K562 (cell line): ENCODE results near the gene IRX3. TPM values are rescaled to one million over a fixed set of nuclear protein-coding genes. Genes with fewer than 3 reads are reported as not detected.

Experiments
- ATAC-seq: fragments of 200-7000 bp; cut with Tn5 transposase; 3 replicates; pipeline ENCODE4 v1.9.1; 2020; ENCODE audit warnings: moderate library complexity
- BruUV-seq: library from RNA; stranded (reverse); fragments of 400-500 nt; replicated peaks from 2 replicates; lab custom pipeline; 2021; lab: Mats Ljungman, UMichigan
- CTCF ChIA-PET: fragments of 300-600 bp; formaldehyde crosslinking; extraction: SDS; loops from one replicate; lab custom pipeline; 2021; ENCODE audit warnings: low intra/inter-chr PET ratio; lab: Yijun Ruan, JAX
- POLR2A ChIA-PET: fragments of 300-600, 350-650 bp; sonication (Branson Sonifier 250); formaldehyde crosslinking; extraction: SDS; loops from one replicate; lab custom pipeline; 2021; ENCODE audit warnings: antibody characterized with exemption, inconsistent platforms; lab: Yijun Ruan, JAX
- DNase-seq, 4 experiments: peaks; one replicate each; pipeline versions ENCODE4 v3.0.0 to v3.0.0-alpha.2; 2011 to 2018; ENCODE audit warnings: low spot score in 3 of 4, mixed read lengths in 3 of 4; ENCODE audit errors: extremely low read depth in 1 of 4
- FAIRE-seq: peaks from 2 replicates; lab custom pipeline; 2011; peaks lifted over from hg19 to GRCh38; lab: Jason Lieb, UNC
- H2AFZ ChIP-seq: 2 replicates; pipeline ENCODE4 v1.6.0; 2011; ENCODE audit warnings: low read depth, low read length, control low read depth, inconsistent platforms
- H3K27ac ChIP-seq: fragments of 200-600 bp; 3 replicates; pipeline ENCODE4 v1.8.0; 2011; ENCODE audit warnings: low read depth, mild to moderate bottlenecking, control low read depth, inconsistent platforms, low read length, moderate library complexity, mixed read lengths; ENCODE audit errors: extremely low read depth
- H3K27me3 ChIP-seq, 2 experiments: fragments of 300-600 bp in 1 of 2; 2 replicates in 1 of 2; 3 replicates in 1 of 2; pipeline versions ENCODE4 v1.6.0 to v1.8.0; 2011; ENCODE audit warnings: inconsistent platforms in 2 of 2, low read length in 2 of 2, mild to moderate bottlenecking in 1 of 2, mixed read lengths in 1 of 2, moderate library complexity in 1 of 2; ENCODE audit not compliant: control insufficient read depth in 2 of 2, insufficient read depth in 2 of 2
- H3K36me3 ChIP-seq: fragments of 300-600 bp; 3 replicates; pipeline ENCODE4 v1.8.0; 2011; ENCODE audit warnings: mild to moderate bottlenecking, low read length, inconsistent platforms; ENCODE audit not compliant: control insufficient read depth, insufficient read depth
- H3K4me1 ChIP-seq, 2 experiments: fragments of 200-600 bp in 1 of 2; replicated peaks in 1 of 2; 2 replicates in 1 of 2; 3 replicates in 1 of 2; pipeline versions ENCODE4 v1.5.1 to v1.8.0; 2011; ENCODE audit warnings: inconsistent platforms in 2 of 2, low read length in 2 of 2, mild to moderate bottlenecking in 1 of 2, mixed read lengths in 1 of 2, moderate library complexity in 1 of 2; ENCODE audit not compliant: control insufficient read depth in 2 of 2, insufficient read depth in 2 of 2
- H3K4me2 ChIP-seq: 2 replicates; pipeline ENCODE4 v1.6.1; 2011; ENCODE audit warnings: low read length, control low read depth, inconsistent platforms, mixed read lengths; ENCODE audit not compliant: insufficient read depth
- H3K4me3 ChIP-seq: fragments of 200-600 bp; sonication (generic), shearing (Covaris generic); 2 replicates; pipeline ENCODE4 v1.5.1; 2016; ENCODE audit warnings: control low read depth, inconsistent platforms
- H3K79me2 ChIP-seq: fragments of 200-600 bp; 3 replicates; pipeline ENCODE4 v1.8.0; 2011; ENCODE audit warnings: low read length, inconsistent platforms; ENCODE audit not compliant: control insufficient read depth, insufficient read depth
- H3K9ac ChIP-seq, 2 experiments: 2 replicates each; pipeline versions ENCODE4 v1.6.0 to v1.6.1; 2011; ENCODE audit warnings: low read depth in 2 of 2, low read length in 2 of 2, control low read depth in 1 of 2, inconsistent platforms in 1 of 2, mild to moderate bottlenecking in 1 of 2, mixed read lengths in 1 of 2; ENCODE audit not compliant: insufficient read depth in 1 of 2
- H3K9me1 ChIP-seq: one replicate; pipeline ENCODE4 v1.6.0; 2011; ENCODE audit warnings: inconsistent platforms, mild to moderate bottlenecking, low read length, moderate library complexity; ENCODE audit not compliant: control insufficient read depth, insufficient read depth
- H3K9me3 ChIP-seq: replicated peaks from 2 replicates; pipeline ENCODE4 v1.5.1; 2011; ENCODE audit warnings: low read depth, low read length, inconsistent platforms; ENCODE audit not compliant: control insufficient read depth, insufficient read depth
- H4K20me1 ChIP-seq: replicated peaks from 2 replicates; pipeline ENCODE4 v1.6.1; 2011; ENCODE audit warnings: low read length, inconsistent platforms, mixed read lengths; ENCODE audit not compliant: control insufficient read depth, insufficient read depth
- ARHGAP35 ChIP-seq: fragments of 450-650 bp; IDR thresholded peaks from 2 replicates; pipeline ENCODE4 v1.6.1; 2018; ENCODE audit not compliant: partially characterized antibody
- ARID1B ChIP-seq: fragments of 450-650 bp; IDR thresholded peaks from 2 replicates; pipeline ENCODE4 v1.6.1; 2016; ENCODE audit warnings: antibody characterized with exemption, mild to moderate bottlenecking, inconsistent platforms
- ESRRA ChIP-seq: fragments of 450-650 bp; IDR thresholded peaks from 2 replicates; pipeline ENCODE4 v1.6.1; 2014; ENCODE audit warnings: low read depth, mild to moderate bottlenecking, moderate library complexity, borderline replicate concordance
- HDAC8 ChIP-seq: fragments of 450-650 bp; IDR thresholded peaks from 2 replicates; pipeline ENCODE4 v1.6.1; 2016; ENCODE audit warnings: mild to moderate bottlenecking, missing genetic modification characterization, moderate library complexity, missing compliant biosample characterization
- KDM1A ChIP-seq, 2 experiments: fragments of 450-650 bp; IDR thresholded peaks; 2 replicates each; pipeline ENCODE4 v1.6.1; 2016; ENCODE audit warnings: mild to moderate bottlenecking in 2 of 2
- MYBL2 ChIP-seq, 2 experiments: fragments of 450-650 bp in 1 of 2; sonication (generic) in 1 of 2; formaldehyde crosslinking in 1 of 2; IDR thresholded peaks; 2 replicates each; pipeline versions ENCODE4 v1.6.1 to v1.8.1; 2017 to 2022; ENCODE audit warnings: borderline replicate concordance in 1 of 2, inconsistent platforms in 1 of 2, low read depth in 1 of 2, mild to moderate bottlenecking in 1 of 2, missing genetic modification reagents in 1 of 2, moderate library complexity in 1 of 2
- PHF8 ChIP-seq: fragments of 200-600 bp; sonication (generic); IDR thresholded peaks from 2 replicates; pipeline ENCODE4 v1.6.1; 2012; ENCODE audit warnings: mixed run types, mild to moderate bottlenecking, inconsistent platforms, low read length, moderate library complexity, borderline replicate concordance
- RBM14 ChIP-seq: fragments of 200-400 bp; formaldehyde crosslinking; IDR thresholded peaks from 2 replicates; pipeline ENCODE4 v1.6.1; 2018; ENCODE audit warnings: low read depth, mild to moderate bottlenecking, low read length, moderate library complexity, borderline replicate concordance; ENCODE audit not compliant: insufficient read depth
- RBM22 ChIP-seq: fragments of 200-400 bp; formaldehyde crosslinking; IDR thresholded peaks from 2 replicates; pipeline ENCODE4 v1.6.1; 2018; ENCODE audit warnings: low read length, low read depth; ENCODE audit not compliant: poor library complexity, severe bottlenecking
- SP2 ChIP-seq: IDR thresholded peaks from 2 replicates; pipeline ENCODE4 v1.6.1; 2011; ENCODE audit warnings: mild to moderate bottlenecking, low read depth, low read length, moderate library complexity; ENCODE audit not compliant: poor library complexity, severe bottlenecking; ENCODE audit errors: extremely low read depth
- TEAD4 ChIP-seq, 2 experiments: sonication (generic) in 1 of 2; formaldehyde crosslinking in 1 of 2; IDR thresholded peaks; 2 replicates each; pipeline versions ENCODE4 v1.6.1 to v1.8.0; 2012 to 2022; ENCODE audit warnings: borderline replicate concordance in 1 of 2, inconsistent platforms in 1 of 2, low read length in 1 of 2, mild to moderate bottlenecking in 1 of 2, missing genetic modification reagents in 1 of 2
- ZNF121 ChIP-seq: sonication (generic); formaldehyde crosslinking; conservative IDR thresholded peaks from 2 replicates; pipeline ENCODE4 v1.8.0; 2022; ENCODE audit warnings: missing genetic modification reagents
- ZNF165 ChIP-seq: fragments of 250-450 bp; sonication (Bioruptor Pico); IDR thresholded peaks from 2 replicates; pipeline ENCODE4 v1.4.0; 2020; ENCODE audit warnings: borderline replicate concordance
- ZNF212 ChIP-seq: fragments of 450-650 bp; formaldehyde crosslinking; IDR thresholded peaks from 2 replicates; pipeline ENCODE4 v1.4.0; 2020; ENCODE audit warnings: mild to moderate bottlenecking
- ZNF3 ChIP-seq: fragments of 250-450 bp; sonication (Bioruptor Pico); IDR thresholded peaks from 2 replicates; pipeline ENCODE4 v1.5.0; 2021; ENCODE audit warnings: mild to moderate bottlenecking, moderate library complexity
- ZNF41 ChIP-seq: fragments of 250-450 bp; sonication (Bioruptor Pico); conservative IDR thresholded peaks from 2 replicates; pipeline ENCODE4 v1.4.0; 2020; ENCODE audit warnings: mild to moderate bottlenecking
- ZNF436 ChIP-seq: fragments of 250-450, 450-650 bp; sonication (Bioruptor Pico); formaldehyde crosslinking; IDR thresholded peaks from 2 replicates; pipeline ENCODE4 v1.7.0; 2020; ENCODE audit warnings: mild to moderate bottlenecking
- ZNF445 ChIP-seq: fragments of 250-450 bp; sonication (Bioruptor Pico); IDR thresholded peaks from 2 replicates; pipeline ENCODE4 v1.4.0; 2020; ENCODE audit warnings: low read depth, mild to moderate bottlenecking, moderate library complexity
- WGBS: fragments of 100-300 bp; shearing (Covaris generic); methylation state at CpG from one replicate; pipeline ENCODE4 v1.1.6; 2016; ENCODE audit warnings: low coverage, mixed read lengths; ENCODE audit not compliant: insufficient coverage; ENCODE audit errors: missing lambda C conversion rate; 5-methylcytosine and 5-hydroxymethylcytosine counted together
- in situ Hi-C: fragments of 300-500 bp; cut with MboI; formaldehyde crosslinking; loops from 4 replicates; pipeline ENCODE4 v1.15.0; 2018; ENCODE audit warnings: inconsistent platforms, mixed read lengths
- intact Hi-C: fragments of 100-400 bp; cut with micrococcal nuclease; formaldehyde crosslinking; loops from 2 replicates; pipeline ENCODE4 v1.14.2; 2022
- polyA plus RNA-seq, 8 experiments: library from polyadenylated mRNA; depleted of rRNA in 4 of 8; stranded (reverse) in 5 of 8; unstranded in 3 of 8; fragments of >200 nt; fragmentation: Nextera tagmentation in 2 of 8; fragmentation: Illumina TruSeq in 1 of 8; extraction: Ambion mirVana in 2 of 8; extraction: Trizol in 1 of 8; gene quantifications; 2 replicates each; pipeline versions ENCODE4 v1.2.1 to v1.2.3, GENCODE V29; 2011 to 2014; ENCODE audit warnings: inconsistent platforms in 1 of 8, missing spikeins in 1 of 8
- total RNA-seq, 7 experiments: library from RNA; depleted of rRNA in 6 of 7; stranded (reverse); fragments of >200 nt in 6 of 7; fragmentation: Illumina TruSeq in 2 of 7; extraction: Trizol in 2 of 7; gene quantifications; 2 replicates each; pipeline versions ENCODE4 v1.2.1 to v1.2.3, GENCODE V29; 2011 to 2021; ENCODE audit warnings: low replicate concordance in 1 of 7
- TF ChIP-seq, protein P1 (sequence below): fragments of 450-650 bp; formaldehyde crosslinking; conservative IDR thresholded peaks from 2 replicates; pipeline ENCODE4 v1.4.0; 2022; ENCODE audit warnings: mild to moderate bottlenecking, missing genetic modification characterization
- TF ChIP-seq, protein P2 (sequence below): fragments of 450-650 bp; formaldehyde crosslinking; IDR thresholded peaks from 2 replicates; pipeline ENCODE4 v1.4.0; 2022; ENCODE audit warnings: missing genetic modification characterization

Gene IRX3
- total and polyA plus RNA-seq, 9 of the 15 experiments (the other 6 are each of a cell fraction or from before 2014, with no cell fraction given) = not detected

DNA sequence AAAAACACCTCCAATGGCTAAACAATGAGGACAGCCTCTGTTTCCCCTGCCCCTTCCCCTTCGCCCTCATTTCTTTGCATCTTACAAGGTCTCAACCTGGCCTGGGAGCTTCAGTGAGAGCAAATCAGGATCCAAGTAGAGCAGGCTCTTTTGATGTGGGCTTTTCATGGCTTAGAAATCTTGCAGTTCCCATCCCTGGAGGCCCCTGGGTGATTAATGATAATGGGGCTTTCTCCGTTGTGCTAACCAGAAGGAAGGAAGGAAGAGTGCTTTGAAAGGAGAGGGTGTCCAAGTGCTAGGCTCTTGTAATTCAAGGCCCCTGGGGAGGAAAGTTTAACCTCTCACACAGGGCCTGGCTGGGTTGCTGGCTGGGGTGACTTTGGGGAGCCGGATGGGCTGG is 18.5 kb upstream of the IRX3 start:
- no TSS peak for BruUV-seq
- FAIRE-seq = no peak
- Histone ChIP-seq H3K4me2 (no peak overlapping the region), H3K27ac (no peak overlapping the region), H3K4me1 (no peaks in the 10 kb centered on the region), H4K20me1 (no peaks in the 10 kb centered on the region), H3K4me3 (no peak overlapping the region), H3K9me1 (no peaks in the 10 kb centered on the region), H3K9me3 (no peaks in the 10 kb centered on the region), H2AFZ (no peak overlapping the region), H3K79me2 (no peaks in the 10 kb centered on the region), H3K9ac (no peak overlapping the region), H3K27me3 (peaks cover 0 to 6% of the 10 kb centered on the region in 2 experiments; a peak in 1 of 5 replicates), H3K36me3 (no peaks in the 10 kb centered on the region)
- POLR2A ChIA-PET = no interaction called here
- ATAC-seq = no peak
- 0% methylated on average over 3 of the region's 3 CpGs for WGBS
- CTCF ChIA-PET = no interaction called here
- TF ChIP-seq KDM1A (IDR thresholded peaks at IDR 0.05) = no peak
- TF ChIP-seq PHF8 = no peak
- TF ChIP-seq ZNF121 = no peak
- TF ChIP-seq MYBL2 (IDR thresholded peaks at IDR 0.05; ENCODE audit: low read depth) = no peak
- TF ChIP-seq MYBL2 (CRISPR knock-in tag; IDR thresholded peaks at IDR 0.05; ENCODE audit: borderline replicate concordance) = no peak
- no peak for TF ChIP-seq SP2
- TF ChIP-seq ESRRA = no peak
- TF ChIP-seq ZNF165 (CRISPR knock-in tag) = no peak
- TF ChIP-seq HDAC8 (tag) = no peak
- no peak for TF ChIP-seq ZNF445 (CRISPR knock-in tag)
- no peak for TF ChIP-seq ZNF41 (CRISPR knock-in tag)
- no peak for TF ChIP-seq RBM14
- TF ChIP-seq ARID1B = no peak
- no peak for TF ChIP-seq TEAD4 (IDR thresholded peaks at IDR 0.05; ENCODE audit: low read length)
- no peak for TF ChIP-seq TEAD4 (CRISPR knock-in tag; IDR thresholded peaks at IDR 0.05; ENCODE audit: borderline replicate concordance)
- TF ChIP-seq ZNF212 (CRISPR knock-in tag) = no peak
- no peak for TF ChIP-seq ARHGAP35
- no peak for TF ChIP-seq RBM22
- TF ChIP-seq, protein P1, sequence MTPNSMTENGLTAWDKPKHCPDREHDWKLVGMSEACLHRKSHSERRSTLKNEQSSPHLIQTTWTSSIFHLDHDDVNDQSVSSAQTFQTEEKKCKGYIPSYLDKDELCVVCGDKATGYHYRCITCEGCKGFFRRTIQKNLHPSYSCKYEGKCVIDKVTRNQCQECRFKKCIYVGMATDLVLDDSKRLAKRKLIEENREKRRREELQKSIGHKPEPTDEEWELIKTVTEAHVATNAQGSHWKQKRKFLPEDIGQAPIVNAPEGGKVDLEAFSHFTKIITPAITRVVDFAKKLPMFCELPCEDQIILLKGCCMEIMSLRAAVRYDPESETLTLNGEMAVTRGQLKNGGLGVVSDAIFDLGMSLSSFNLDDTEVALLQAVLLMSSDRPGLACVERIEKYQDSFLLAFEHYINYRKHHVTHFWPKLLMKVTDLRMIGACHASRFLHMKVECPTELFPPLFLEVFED (CRISPR knock-in tag) = no peak
- TF ChIP-seq, protein P2, sequence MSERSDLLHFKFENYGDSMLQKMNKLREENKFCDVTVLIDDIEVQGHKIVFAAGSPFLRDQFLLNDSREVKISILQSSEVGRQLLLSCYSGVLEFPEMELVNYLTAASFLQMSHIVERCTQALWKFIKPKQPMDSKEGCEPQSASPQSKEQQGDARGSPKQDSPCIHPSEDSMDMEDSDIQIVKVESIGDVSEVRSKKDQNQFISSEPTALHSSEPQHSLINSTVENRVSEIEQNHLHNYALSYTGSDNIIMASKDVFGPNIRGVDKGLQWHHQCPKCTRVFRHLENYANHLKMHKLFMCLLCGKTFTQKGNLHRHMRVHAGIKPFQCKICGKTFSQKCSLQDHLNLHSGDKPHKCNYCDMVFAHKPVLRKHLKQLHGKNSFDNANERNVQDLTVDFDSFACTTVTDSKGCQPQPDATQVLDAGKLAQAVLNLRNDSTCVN (CRISPR knock-in tag) = no peak
- TF ChIP-seq ZNF3 = no peak
- no peak for TF ChIP-seq ZNF436
- no peak for DNase-seq
- in situ Hi-C loops (no loop called here), intact Hi-C loops (no loop called here)
